ENCODE results near the gene SLC22A31. TPM values are rescaled to one million over a fixed set of nuclear protein-coding genes. Genes with fewer than 3 reads are reported as not detected.
A peak's percentile ranks its signal among the peaks of the same experiment; 100 is the strongest.

The SLC22A31 gene
- total RNA-seq, 4 donors from 2014 or later: 0.26 TPM; not detected in 3

- Histone ChIP-seq H3K27ac (replicated peaks in 1 of 4) (no peak overlapping the region), H3K4me1 (peaks cover 8 to 39% (median 35%) of the 10 kb centered on the region in 4 donors), H3K27me3 (peaks cover 6 to 55% (median 34%) of the 10 kb centered on the region in 4 donors), H3K4me3 (no peak overlapping the region), H3K9me3 (no peaks in the 10 kb centered on the region), H3K36me3 (no peaks in the 10 kb centered on the region)
- no peak for DNase-seq (ENCODE audit: extremely low spot score)
- no peak for TF ChIP-seq POLR2A (IDR thresholded peaks at IDR 0.05; ENCODE audit: low read depth)
- no peak for TF ChIP-seq EP300 (IDR thresholded peaks at IDR 0.05)
- TF ChIP-seq, protein P1, sequence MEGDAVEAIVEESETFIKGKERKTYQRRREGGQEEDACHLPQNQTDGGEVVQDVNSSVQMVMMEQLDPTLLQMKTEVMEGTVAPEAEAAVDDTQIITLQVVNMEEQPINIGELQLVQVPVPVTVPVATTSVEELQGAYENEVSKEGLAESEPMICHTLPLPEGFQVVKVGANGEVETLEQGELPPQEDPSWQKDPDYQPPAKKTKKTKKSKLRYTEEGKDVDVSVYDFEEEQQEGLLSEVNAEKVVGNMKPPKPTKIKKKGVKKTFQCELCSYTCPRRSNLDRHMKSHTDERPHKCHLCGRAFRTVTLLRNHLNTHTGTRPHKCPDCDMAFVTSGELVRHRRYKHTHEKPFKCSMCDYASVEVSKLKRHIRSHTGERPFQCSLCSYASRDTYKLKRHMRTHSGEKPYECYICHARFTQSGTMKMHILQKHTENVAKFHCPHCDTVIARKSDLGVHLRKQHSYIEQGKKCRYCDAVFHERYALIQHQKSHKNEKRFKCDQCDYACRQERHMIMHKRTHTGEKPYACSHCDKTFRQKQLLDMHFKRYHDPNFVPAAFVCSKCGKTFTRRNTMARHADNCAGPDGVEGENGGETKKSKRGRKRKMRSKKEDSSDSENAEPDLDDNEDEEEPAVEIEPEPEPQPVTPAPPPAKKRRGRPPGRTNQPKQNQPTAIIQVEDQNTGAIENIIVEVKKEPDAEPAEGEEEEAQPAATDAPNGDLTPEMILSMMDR (IDR thresholded peaks at IDR 0.05): no peak
- 83% methylated on average over 10 of the region's 13 CpGs for WGBS
- intact Hi-C loops (cut with DNase I): no loop called here
These were observed 3.2 kb downstream of the SLC22A31 start for GRCh38 chr16:89197033-89197632.

GRCh38 chr16:89195521-89196171, 4.7 kb downstream of the SLC22A31 start:
- WGBS: 93% methylated on average over 3 of the region's 21 CpGs
- DNase-seq (ENCODE audit: extremely low spot score): no peak

DNA sequence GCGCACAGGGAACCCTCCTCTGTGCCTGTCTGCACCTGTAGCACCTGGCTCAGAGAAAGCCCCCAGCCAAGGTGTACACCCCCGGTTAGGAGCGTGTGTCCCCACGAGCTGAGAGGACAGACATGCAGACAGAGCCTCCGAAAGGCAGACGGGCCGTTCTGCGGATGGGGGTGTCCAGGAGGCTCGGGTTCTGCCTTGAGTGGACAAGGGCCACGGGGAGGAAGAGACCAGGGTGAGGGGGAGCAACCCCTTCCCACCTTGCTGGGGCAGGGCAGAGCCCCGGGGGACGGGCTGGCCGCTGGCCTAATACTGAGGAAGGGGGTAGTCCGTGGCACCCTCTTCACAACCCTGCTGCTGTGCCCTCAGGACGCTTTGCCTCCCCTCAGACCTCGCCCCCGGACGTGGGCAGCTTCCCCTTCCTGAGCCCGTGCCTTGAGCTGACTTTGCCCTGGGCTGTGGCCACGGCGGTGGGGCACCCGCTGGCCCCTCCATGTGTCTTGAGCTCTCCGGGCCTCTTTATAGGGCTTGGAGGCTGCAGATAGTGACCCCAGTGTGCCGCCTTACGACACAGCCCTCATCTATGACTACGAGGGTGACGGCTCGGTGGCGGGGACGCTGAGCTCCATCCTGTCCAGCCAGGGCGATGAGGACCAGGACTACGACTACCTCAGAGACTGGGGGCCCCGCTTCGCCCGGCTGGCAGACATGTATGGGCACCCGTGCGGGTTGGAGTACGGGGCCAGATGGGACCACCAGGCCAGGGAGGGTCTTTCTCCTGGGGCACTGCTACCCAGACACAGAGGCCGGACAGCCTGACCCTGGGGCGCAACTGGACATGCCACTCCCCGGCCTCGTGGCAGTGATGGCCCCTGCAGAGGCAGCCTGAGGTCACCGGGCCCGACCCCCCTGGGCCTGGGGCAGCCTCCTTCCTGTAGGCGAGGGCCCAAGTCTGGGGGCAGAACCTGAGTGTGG, 5.7 kb downstream of the SLC22A31 start:
- Histone ChIP-seq H3K9me3 (no peaks in the 10 kb centered on the region), H3K4me3 (no peak overlapping the region), H3K27ac (replicated peaks in 1 of 4) (no peak overlapping the region), H3K4me1 (peaks cover 8 to 24% (median 23%) of the 10 kb centered on the region in 4 donors), H3K27me3 (peaks cover 0 to 40% (median 17%) of the 10 kb centered on the region in 4 donors), H3K36me3 (no peaks in the 10 kb centered on the region)
- no peak for DNase-seq (ENCODE audit: extremely low spot score)
- 88% methylated on average over 24 of the region's 45 CpGs for WGBS
- TF ChIP-seq, protein P1 (IDR thresholded peaks at IDR 0.05): no peak
- TF ChIP-seq POLR2AphosphoS5 (IDR thresholded peaks at IDR 0.05) (no peak), EP300 (IDR thresholded peaks at IDR 0.05) (no peak), POLR2A (IDR thresholded peaks at IDR 0.05; ENCODE audit: low read depth) (no peak)
- intact Hi-C loops (cut with DNase I): no loop called here

More at GRCh38 chr16:89195521-89196171, 4.7 kb downstream of the SLC22A31 start:
- Histone ChIP-seq H3K9me3 (no peaks in the 10 kb centered on the region), H3K4me3 (no peak overlapping the region), H3K4me1 (peaks cover 10 to 34% (median 31%) of the 10 kb centered on the region in 4 donors), H3K36me3 (no peaks in the 10 kb centered on the region), H3K27me3 (peaks cover 2 to 51% (median 27%) of the 10 kb centered on the region in 4 donors), H3K27ac (replicated peaks in 1 of 4) (no peak overlapping the region)
- no peak for TF ChIP-seq EP300 (IDR thresholded peaks at IDR 0.05)
- TF ChIP-seq POLR2AphosphoS5 (IDR thresholded peaks at IDR 0.05): no peak
- TF ChIP-seq, protein P1 (IDR thresholded peaks at IDR 0.05): no peak
- no peak for TF ChIP-seq POLR2A (IDR thresholded peaks at IDR 0.05; ENCODE audit: low read depth)
- intact Hi-C loops (cut with DNase I): no loop called here

DNA sequence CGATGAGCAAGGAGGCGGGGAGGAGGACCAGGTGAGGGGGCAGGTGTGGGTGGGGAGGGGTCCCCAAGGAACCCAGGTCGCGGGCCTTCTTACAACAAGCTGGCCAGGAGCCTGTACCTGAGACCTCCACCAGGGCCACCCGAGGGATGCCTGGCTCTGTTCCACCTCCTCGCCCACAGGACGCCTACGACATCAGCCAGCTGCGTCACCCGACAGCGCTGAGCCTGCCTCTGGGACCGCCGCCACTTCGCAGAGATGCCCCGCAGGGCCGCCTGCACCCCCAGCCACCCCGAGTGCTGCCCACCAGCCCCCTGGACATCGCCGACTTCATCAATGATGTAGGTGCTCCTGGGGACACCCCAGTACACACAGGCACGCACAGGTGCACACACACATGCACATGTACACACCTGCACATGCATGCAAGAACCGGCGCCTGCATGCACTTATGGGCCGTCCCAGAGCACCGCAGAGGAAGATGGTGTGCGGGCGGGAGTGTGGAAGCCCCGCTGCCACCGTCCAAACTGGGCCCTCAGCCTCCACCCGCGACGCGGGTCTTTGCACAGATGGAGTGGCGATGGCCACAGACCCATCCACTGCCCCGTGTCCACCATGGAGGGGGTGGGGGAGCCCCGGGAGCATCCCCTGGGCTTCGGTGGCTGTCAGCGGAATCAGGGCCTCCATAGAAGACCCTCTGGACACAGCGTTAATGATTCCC, 6.6 kb downstream of the SLC22A31 start:
- peaks cover 0 to 32% (median 8%) of the 10 kb centered on the region in 4 donors for H3K27me3 ChIP-seq
- no peak for DNase-seq (ENCODE audit: extremely low spot score)
- no peaks in the 10 kb centered on the region for H3K36me3 ChIP-seq
- TF ChIP-seq, protein P1 (IDR thresholded peaks at IDR 0.05): no peak
- TF ChIP-seq EP300 (IDR thresholded peaks at IDR 0.05) (no peak), POLR2A (IDR thresholded peaks at IDR 0.05; ENCODE audit: low read depth) (no peak), POLR2AphosphoS5 (IDR thresholded peaks at IDR 0.05) (no peak)
- intact Hi-C loops (cut with DNase I): no loop called here
- peak overlapping the region in 1 of 4 donors; percentile 33 for H3K4me3 ChIP-seq
- 71% methylated on average over 31 of the region's 38 CpGs for WGBS
- H3K27ac ChIP-seq (replicated peaks in 1 of 4): no peak overlapping the region
- H3K9me3 ChIP-seq: no peaks in the 10 kb centered on the region
- H3K4me1 ChIP-seq: peaks cover 8 to 24% (median 23%) of the 10 kb centered on the region in 4 donors

Data from esophagus muscularis mucosa (tissue), 4 donors.